GM21737 (cell line): Measurements from ENCODE around the gene DNAJB8.

Experiments
- ATAC-seq: cut with Tn5 transposase; IDR thresholded peaks from one replicate; pipeline ENCODE4 v1.9.1; 2021; ENCODE audit warnings: mild to moderate bottlenecking, moderate library complexity; ENCODE audit not compliant: unreplicated experiment

The DNAJB8 gene

GRCh38 chr3:128494367-128494650, 27.6 kb upstream of the DNAJB8 start:
- ATAC-seq, result no peak

- no peak for ATAC-seq
These were observed 27.1 kb upstream of the DNAJB8 start for GRCh38 chr3:128493570-128494366.

- ATAC-seq, result no peak
These were observed 26.2 kb upstream of the DNAJB8 start, which contains the start of gene GATA2 for GRCh38 chr3:128492671-128493569. GATA2 (minus strand) TSS chr3:128493201; CDS start chr3:128487031, 6,170 bp downstream.

GRCh38 chr3:128491941-128492670, 25.4 kb upstream of the DNAJB8 start:
- ATAC-seq, result no peak

GRCh38 chr3:128491691-128491940, 24.9 kb upstream of the DNAJB8 start:
- no peak for ATAC-seq

GRCh38 chr3:128490915-128491690, 24.4 kb upstream of the DNAJB8 start:
- ATAC-seq, result no peak

GRCh38 chr3:128490650-128490914, 23.9 kb upstream of the DNAJB8 start:
- no peak for ATAC-seq

- no peak for ATAC-seq
These were observed 23.4 kb upstream of the DNAJB8 start for GRCh38 chr3:128489927-128490649.

- no peak for ATAC-seq
These were observed 22.9 kb upstream of the DNAJB8 start for GRCh38 chr3:128489674-128489926.

- ATAC-seq, result no peak
These were observed 22.4 kb upstream of the DNAJB8 start for GRCh38 chr3:128488991-128489673.

GRCh38 chr3:128488636-128488990, 21.9 kb upstream of the DNAJB8 start:
- no peak for ATAC-seq

- no peak for ATAC-seq
These were observed 21.3 kb upstream of the DNAJB8 start for GRCh38 chr3:128487813-128488635.

- ATAC-seq, result no peak
These were observed 20.8 kb upstream of the DNAJB8 start for GRCh38 chr3:128487538-128487812.

- no peak for ATAC-seq
These were observed 20.2 kb upstream of the DNAJB8 start for GRCh38 chr3:128486681-128487537.

GRCh38 chr3:128486205-128486628, 19.5 kb upstream of the DNAJB8 start:
- ATAC-seq, result no peak

GRCh38 chr3:128485282-128486204, 18.9 kb upstream of the DNAJB8 start:
- no peak for ATAC-seq

GRCh38 chr3:128484404-128485281, 18.0 kb upstream of the DNAJB8 start:
- no peak for ATAC-seq
